GM21576 (cell line): ENCODE data around the gene SPANXN1.
"Not testable (repeated sequence)": the region's sequence is repeated elsewhere in the genome, so short reads cannot be mapped to it uniquely, and the experiment has no call there.

ENCODE experiments used
- ATAC-seq: cut with Tn5 transposase; IDR thresholded peaks from one replicate; pipeline ENCODE4 v1.9.1; 2021; ENCODE audit warnings: mild to moderate bottlenecking, moderate library complexity; ENCODE audit not compliant: unreplicated experiment

SPANXN1 gene, protein sequence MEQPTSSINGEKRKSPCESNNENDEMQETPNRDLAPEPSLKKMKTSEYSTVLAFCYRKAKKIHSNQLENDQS

DNA sequence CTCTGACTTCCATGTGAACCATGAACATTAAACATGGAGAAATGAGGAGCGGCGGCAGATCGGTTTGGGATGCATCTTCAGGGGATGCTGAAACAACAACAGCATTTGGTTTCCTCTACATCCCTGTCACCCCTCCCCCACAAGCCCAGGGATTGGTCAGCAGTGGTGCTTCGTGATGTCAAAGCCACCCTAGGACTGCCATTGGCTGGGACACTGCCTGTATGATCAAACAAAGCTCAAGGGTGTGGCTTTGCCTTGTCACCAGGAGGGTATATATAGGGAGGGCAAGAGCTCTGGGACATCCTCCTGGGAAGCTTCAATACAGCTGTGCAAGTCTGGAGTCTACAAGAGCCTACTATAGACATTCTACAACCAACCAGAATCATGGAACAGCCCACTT is at the start of gene SPANXN1:
Gene SPANXN1, plus strand, starts transcription at position 301 of the 400 bp plus-strand sequence. Its CDS starts 84 bp downstream, at position 385.
- ATAC-seq, result not testable (repeated sequence)

DNA sequence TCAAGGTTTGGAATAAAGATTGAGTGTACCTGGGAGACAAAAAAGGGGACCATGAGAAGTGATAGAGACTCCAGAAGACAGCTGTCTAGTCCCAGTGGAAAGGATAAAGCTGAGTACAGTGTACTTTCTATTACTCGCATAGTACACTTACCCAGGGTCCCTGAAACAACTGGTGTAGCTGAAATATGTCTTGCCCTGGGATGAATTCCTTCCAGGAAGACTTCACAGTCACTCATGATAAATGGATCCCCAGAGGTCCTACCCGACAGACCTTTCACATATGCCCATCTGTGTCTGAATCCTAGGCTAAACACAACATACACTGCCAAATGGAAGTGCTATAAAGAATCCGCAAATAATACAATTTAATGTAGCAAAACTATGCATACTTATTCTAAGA is 48.2 kb upstream of the SPANXN1 start:
- ATAC-seq, result no peak

DNA sequence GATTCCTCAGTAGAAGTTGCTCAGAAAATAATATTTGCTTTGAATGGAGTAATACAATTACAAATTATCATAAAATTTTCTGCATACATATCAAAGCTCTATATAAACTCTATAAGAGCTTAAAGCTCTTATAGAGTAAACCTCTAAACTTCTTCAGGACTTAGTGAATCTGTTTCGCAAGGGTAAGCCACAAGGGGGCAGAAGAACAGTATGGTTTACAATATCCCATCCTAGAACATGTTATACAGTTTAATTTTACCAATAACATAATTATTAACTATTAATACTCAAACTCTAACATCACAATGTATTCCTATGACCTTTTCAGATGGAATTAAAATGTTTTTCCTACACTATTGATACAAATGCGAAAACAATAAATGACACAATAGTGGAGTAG is 33.8 kb upstream of the SPANXN1 start:
- no peak for ATAC-seq

DNA sequence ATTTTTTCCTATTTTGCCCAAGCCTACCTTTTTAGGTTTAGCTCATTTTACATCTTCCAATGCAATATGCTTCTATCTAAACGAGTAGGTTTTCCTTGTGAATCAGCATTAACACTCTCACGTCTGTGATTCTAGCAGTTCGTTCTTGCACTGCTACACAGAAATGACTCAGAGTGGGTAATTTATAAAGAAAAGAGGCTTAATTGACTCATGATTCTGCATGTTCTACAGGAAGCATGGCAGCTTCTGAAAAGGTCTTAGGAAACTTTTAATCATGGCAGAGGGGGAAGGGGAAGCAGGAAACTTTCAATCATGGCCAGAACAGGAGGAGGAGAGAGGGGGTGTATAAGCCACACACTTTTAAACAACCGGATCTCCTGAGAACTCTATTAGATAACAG is 44.9 kb downstream of the SPANXN1 start:
- ATAC-seq, result no peak
